ENCODE measurements around the gene MTMR1.

Gene MTMR1

DNA sequence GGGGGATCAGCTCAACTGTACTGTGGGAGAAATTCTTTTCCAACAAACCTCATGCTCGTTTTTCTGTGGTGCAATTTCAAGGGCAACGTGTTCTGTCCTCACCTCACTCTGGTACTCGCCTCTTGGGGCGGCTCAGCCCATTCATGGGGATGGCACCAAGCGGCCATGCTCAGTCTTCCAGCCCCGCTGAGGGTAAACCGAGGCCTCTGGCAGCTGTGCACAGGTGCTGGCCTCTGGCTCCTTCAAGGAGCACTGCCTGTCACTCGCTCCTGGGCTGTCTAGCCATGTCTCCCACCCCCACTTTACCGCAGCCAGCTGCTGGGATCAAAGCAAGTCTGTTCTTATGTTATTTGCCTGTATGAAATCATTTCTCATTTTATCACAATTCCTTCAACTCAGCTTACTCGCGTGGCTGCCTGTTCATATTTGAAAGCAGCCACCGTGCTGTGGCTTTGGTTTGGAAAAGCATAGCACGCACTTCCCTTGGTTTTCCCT is 70.2 kb downstream of the MTMR1 start:
- DNase-seq (ENCODE audit: low spot score): no peak

DNA sequence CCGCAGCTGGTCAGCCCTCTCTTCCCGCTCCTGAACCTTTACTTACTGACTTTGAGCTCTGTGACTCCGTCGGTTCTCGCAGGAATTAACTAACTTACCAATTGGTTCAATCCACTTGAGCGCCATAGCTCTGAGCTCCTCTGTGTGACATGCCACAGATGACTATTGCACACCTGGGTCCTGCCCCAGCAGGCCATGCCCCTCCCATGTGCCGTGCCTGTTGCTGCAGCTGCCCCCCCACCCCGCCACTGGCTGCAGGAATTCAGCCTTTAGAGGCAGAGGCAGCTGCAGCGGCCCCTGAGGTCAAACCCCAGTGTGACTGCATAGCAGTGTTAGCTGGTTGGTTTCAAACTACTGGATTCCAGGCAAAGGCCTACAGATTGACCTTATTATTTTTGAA is 70.6 kb downstream of the MTMR1 start:
- DNase-seq (ENCODE audit: low spot score): no peak

DNA sequence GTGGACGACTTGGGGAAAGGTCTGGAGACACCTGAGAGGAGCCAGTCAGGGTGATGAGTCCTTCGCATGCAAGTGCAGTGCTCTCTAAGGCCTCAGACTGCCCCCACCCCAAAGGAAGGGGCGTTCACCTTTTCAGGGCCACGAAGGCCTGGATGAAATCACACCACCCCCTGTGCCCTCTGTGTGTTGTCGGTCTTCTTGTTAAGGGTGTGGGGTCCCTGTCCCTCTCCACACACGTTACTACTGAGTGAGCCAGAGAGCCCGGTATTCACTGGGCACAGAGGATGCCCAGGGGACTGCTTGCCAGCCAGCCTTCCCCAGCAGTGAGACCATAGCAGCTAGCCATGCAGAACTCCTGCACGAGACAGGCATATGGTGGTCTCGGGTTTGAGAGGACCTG is 72.0 kb downstream of the MTMR1 start:
- DNase-seq (ENCODE audit: low spot score): no peak

DNA sequence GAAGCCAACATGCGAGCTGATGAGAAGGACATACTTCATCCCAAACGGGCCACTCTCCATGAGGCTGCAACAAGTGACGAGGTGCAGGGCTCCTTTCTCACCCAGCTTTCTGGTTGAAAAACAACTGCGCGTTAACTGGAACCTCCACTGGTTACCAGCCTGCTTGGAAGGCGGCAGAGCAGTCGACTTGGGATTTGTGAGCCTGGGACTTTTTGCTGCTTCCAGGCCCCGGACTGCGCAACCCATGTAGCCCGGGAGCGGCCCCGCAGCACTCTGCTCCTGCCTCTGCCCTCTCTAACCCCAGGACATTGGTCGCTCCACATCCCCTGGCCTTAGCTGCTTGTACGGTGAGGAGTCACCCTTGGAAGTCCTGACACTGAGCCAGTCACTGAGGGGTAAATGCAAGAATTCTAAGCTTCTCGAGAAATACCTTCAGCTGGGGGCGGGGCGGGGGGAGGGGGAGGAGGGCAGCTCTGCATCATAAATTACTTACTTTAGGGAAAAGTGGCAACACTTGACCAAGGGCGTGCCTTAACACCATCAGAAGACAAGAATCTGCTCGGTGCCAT is 72.7 kb downstream of the MTMR1 start:
- no peak for DNase-seq (ENCODE audit: low spot score)

- DNase-seq (ENCODE audit: low spot score): no peak
These were observed 73.3 kb downstream of the MTMR1 start for GRCh38 chrX:150766351-150767044.

GRCh38 chrX:150767045-150767395 is 73.8 kb downstream of the MTMR1 start:
- peak; percentile 59 for DNase-seq (ENCODE audit: low spot score)

DNA sequence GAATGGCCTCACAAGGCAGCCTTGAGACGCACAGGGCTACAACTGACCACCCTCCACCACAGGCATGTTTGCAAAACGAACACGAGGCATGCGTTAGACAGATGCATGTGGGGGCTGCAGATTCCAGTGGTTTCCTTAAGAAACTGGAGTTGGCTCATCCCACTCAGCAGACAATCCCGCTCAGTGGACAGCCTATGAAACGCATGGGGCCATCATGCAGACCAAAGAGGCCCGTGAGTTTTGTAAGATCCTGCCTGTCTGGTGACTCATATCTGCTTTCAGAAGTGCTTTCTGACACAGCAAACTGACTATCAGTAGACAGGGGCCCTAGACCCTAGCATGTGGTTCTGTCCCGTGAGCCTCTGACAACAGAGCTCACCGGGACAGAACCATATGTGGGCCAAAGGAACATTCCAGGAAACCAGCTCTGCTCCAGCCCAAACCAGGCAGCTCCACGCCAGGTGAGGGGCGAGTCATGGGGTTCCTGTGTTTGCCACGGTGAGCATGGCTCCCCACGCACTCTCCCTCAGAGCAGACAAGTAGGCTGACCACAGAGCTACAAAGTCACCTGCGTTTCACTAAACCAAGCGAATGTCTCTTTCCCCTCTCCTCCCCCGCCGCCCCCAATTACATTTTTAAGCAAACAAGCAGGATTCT is 74.4 kb downstream of the MTMR1 start:
- no peak for DNase-seq (ENCODE audit: low spot score)

GRCh38 chrX:150768132-150768485 is 74.9 kb downstream of the MTMR1 start:
- DNase-seq (ENCODE audit: low spot score): no peak

- no peak for DNase-seq (ENCODE audit: low spot score)
These were observed 75.5 kb downstream of the MTMR1 start for GRCh38 chrX:150768580-150769190.

DNA sequence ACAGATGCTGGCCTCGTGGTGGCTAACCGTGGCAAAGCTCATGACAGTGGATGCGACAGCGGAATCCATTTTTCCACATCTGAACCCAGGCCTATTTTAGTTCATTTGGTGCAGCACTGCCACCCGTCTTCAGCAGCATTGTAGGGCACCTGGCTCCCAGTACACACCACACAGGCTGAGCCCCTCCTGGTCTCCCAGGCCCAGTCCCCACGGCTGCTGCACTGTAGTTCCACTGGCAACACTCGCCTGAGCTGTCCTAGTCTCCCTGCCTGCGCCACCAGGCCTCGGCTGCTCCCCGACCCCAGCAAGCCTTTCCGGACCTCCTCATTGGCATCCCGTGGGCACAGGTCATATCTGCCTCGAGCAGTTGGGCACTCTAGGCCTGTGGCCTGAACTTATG is 76.2 kb downstream of the MTMR1 start:
- no peak for DNase-seq (ENCODE audit: low spot score)

DNA sequence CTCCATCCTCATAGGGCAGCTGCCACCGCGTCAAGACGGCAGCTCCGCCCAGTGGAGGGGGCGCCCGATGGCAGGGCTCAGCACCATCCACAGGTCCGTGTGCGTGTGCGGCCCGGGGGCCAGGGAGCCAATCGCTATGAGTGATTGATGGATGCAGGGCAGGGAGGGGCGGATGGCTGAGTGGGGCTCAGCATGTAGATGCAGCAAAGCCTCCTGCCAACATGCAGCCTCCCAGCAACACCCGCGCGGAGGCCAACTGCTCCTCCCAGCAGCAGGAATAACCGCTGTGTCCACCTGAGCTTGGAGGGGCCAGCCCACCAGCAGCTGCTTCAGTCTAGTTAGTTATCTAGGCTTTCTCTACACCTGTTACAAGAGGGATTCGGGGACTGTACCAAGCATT is 77.4 kb downstream of the MTMR1 start:
- no peak for DNase-seq (ENCODE audit: low spot score)

GRCh38 chrX:150771116-150771515 is 77.9 kb downstream of the MTMR1 start:
- no peak for DNase-seq (ENCODE audit: low spot score)

DNA sequence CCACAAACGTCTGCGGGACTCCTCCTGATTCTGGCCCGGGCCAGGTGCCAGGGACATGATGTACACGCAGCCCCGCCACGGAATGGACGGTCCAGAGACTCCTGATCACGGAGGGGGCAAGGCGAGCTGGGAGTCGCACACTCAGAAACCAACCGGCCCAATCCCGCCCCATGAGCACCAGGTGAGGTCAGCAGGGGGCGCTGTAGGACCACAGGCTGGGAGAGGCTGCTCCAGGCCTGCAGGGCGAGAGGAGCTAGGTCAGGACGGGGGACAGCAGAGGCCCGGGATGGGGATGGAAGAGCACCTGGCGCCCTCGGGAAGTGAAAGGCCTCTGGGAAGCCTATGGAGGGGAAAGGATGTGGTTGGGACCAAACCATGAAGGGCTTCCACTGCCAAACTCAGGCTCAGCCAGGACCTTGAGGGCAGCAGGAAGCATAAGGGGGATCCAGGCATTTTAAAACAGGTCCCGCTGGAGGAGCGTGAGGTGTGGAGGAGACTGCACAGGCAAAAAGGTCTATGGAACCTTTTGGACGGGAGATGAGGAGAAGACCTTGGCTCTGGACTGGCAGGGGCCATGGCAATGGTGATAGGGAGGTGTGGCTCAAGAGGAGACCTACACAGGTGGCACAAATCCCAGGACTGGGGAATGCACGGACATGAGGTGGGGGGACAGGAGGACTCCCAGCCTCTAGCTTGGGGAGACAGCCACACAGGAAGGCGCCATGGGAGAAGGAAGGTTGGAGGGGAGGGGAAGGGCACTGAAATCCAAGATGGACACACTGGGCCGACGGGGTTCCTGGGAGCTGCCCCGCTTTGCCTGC is 79.2 kb downstream of the MTMR1 start:
- peak; percentile 64 for DNase-seq (ENCODE audit: low spot score)

- no peak for DNase-seq (ENCODE audit: low spot score)
These were observed 79.9 kb downstream of the MTMR1 start for GRCh38 chrX:150773117-150773516.

DNA sequence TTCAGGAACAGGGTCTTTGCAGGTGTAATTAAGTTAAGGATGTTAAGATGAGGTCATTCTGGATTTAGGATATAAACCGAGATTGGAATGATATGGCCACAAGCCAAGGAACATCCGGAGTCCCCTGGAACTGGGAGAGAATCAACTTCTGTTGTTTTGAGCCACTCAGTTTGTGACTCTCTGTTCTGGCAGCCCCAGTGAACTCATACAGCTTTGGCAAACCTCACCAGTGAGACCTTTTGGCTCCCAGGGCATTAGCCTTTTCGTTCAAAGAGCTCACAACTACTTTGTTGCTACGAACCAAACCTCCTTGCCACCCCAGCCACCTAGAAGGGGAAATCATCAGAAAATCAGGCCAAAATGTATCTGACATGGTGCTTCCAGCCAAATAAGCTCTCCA is 80.4 kb downstream of the MTMR1 start:
- no peak for DNase-seq (ENCODE audit: low spot score)

DNA sequence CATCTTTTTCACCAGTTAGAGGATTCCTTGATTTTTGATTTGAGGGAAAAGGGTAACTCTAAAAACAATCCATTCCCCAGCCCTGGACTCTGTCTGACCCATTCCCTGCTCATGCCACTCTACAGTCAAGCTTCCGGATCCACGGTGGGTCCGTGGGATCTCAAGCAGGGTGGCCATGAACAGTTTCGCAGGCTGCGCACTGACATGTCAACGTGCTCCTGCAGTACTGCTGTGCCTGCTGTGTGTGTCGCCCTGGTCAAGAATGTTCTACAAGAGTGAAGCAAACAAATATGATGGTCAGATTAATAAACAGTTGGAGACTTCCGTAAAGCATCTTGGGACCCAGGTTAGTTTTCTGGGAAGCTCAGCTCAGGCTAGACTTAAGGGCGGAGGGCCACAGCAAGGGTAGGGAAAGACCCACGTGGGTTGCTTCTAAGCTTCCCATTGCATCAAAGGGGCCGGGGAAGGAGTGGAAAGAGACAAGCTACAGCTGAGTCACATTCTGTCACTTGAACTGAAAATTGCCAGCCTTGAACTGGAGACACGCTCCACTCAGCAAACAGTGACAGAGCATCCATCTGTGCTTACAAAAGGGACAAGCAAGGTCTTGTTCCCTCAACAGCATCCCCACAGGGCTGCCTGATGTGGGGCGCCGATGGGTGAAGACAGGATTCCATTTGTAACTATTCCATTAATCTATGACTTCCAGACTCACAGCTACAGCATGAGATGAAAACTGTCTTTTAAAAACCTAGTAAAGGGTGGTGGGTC is 81.8 kb downstream of the MTMR1 start:
- no peak for DNase-seq (ENCODE audit: low spot score)

GRCh38 chrX:150775569-150776350 is 82.6 kb downstream of the MTMR1 start:
- DNase-seq (ENCODE audit: low spot score): no peak

DNA sequence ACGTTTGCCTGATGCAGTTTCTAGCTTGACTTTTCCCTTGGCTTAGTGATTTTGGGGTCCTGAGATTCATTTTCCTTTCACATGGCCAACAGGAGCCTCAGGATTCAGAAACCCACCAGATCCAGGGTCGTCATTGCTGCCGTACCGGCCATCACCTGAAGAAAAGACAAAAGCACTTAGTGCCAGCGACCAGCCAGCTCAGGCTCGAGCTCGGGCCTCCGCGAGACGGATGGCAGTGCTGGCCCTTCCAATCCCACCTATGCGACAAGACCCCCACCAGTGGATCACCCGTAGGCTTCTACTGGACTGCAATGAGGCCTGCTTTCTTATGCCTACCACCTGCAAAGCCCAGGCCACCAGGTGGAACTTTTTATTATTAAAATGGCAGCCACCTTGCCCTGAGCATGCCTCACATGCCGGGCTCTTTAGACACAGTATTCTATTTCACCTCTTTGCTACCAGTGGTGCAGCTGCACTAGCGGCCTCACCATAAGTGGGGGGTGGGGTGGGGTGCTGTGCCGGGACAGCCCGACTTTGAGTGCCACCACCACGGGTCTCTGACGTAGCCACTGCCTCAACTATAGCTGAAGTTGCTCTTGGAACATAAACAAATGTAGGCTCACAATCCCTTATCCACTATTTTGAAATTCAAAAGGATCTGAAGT is 84.3 kb downstream of the MTMR1 start:
- DNase-seq (ENCODE audit: low spot score): no peak

- no peak for DNase-seq (ENCODE audit: low spot score)
These were observed 86.2 kb downstream of the MTMR1 start for GRCh38 chrX:150779385-150779784.

DNA sequence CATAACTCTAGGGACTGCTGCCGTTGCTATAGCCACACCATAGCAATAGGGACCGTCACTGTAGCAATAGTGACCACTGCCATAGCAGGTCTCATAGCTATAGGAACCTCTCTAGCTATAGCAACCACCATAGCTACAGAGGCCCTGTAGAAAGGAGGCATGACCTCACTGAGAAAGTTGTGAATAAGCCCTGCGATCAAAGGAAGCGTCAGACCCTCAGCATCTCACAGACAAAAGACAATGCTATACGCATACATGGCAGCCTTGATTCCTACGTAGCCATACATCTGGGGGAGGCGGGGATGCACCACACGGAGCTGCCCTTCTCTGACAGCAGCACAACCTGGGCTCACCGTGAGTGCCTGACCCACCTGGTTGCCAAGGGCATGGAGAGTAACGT is 88.5 kb downstream of the MTMR1 start:
- DNase-seq (ENCODE audit: low spot score): no peak

Measured in hematopoietic multipotent progenitor cell treated with erythropoietin and hydrocortisone succinate and interleukin-3 and kit ligand, for 15 days (in vitro differentiated cells).